ENCODE data around the gene PSG2. TPM values are rescaled to one million over a fixed set of nuclear protein-coding genes. Genes with fewer than 3 reads are reported as not detected.
"Not testable (repeated sequence)": the region's sequence is repeated elsewhere in the genome, so short reads cannot be mapped to it uniquely, and the experiment has no call there.

Gene PSG2
- total RNA-seq (not detected), polyA plus RNA-seq (not detected)

DNA sequence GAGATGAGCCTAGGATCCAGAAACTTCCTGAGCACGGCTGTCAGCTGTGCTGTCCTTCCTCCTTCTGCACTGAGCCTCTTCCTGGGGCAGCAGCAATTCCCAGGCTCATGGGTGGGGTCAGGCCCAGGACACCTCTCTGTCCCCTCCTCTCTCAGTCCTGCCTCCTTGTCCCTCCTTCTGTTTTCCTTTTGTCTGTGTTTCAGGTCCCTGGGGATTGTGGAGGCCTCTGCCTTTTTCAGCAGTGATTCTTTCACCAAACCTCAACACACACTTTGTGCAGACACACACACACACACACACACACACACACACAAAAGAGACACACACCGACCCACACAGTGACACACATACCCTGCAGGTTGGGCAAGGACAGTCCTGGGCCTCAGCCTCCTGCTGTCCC lies at the start of gene PSG2:
PSG2 (minus strand) TSS at position 101 of the 400 bp plus-strand sequence. CDS start 132 bp downstream, outside the sequence.
- DNase-seq; H3K4me3 ChIP-seq; H3K27me3 ChIP-seq; H3K36me3 ChIP-seq; intact Hi-C loops (cut with DNase I); FAIRE-seq; ATAC-seq; H3K27ac ChIP-seq; H3K4me1 ChIP-seq; H3K9me3 ChIP-seq: not testable (repeated sequence)
- WGBS, 2 donors, result 59 to 71% methylated on average over 2 of the region's 2 CpGs

DNA sequence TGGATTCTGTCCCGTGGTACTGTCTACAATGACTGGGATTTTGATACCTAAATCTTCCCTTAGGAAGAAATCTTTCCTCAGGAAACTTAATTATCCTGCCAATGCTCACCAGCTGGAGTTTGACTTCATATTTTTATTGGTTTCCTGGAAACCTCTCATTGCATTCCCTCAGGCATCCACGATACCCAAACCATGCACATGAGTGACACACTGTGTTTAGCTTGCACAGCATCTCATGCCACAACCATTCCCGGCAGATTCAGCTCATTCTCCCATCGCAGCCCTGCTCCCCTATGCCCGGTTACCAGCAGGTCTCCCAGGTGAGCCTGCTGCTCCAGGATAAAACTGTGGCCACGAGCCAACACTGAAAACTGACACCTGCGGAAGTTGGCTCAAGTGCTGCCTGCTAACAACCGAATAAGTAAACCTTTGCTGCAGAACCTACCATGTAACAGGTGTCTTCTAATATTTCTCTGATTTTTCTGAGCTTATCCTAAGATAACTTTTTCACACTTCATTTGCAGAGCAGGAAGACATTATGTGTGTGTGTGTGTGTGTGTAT lies 48.9 kb upstream of the PSG2 start:
- 18 to 23% methylated on average over 8 of the region's 8 CpGs for WGBS, 2 donors
- H3K4me3 ChIP-seq; H3K4me1 ChIP-seq; H3K27me3 ChIP-seq; H3K36me3 ChIP-seq; H3K9me3 ChIP-seq; FAIRE-seq; intact Hi-C loops (cut with DNase I); H3K27ac ChIP-seq: not testable (repeated sequence)
- peak in 3 of 4 donors; percentile 68 to 93 (median 92) for ATAC-seq
- peak; percentile 49 to 84 (median 68) for DNase-seq

- H3K4me3 ChIP-seq; H3K27ac ChIP-seq; H3K36me3 ChIP-seq; DNase-seq; H3K9me3 ChIP-seq; H3K27me3 ChIP-seq; ATAC-seq; intact Hi-C loops (cut with DNase I); FAIRE-seq; H3K4me1 ChIP-seq: not testable (repeated sequence)
- whole genome bisulfite sequencing, 2 donors, result 56 to 79% methylated on average over 7 of the region's 7 CpGs
Measured at GRCh38 chr19:43129197-43129596, 46.7 kb upstream of the PSG2 start.

DNA sequence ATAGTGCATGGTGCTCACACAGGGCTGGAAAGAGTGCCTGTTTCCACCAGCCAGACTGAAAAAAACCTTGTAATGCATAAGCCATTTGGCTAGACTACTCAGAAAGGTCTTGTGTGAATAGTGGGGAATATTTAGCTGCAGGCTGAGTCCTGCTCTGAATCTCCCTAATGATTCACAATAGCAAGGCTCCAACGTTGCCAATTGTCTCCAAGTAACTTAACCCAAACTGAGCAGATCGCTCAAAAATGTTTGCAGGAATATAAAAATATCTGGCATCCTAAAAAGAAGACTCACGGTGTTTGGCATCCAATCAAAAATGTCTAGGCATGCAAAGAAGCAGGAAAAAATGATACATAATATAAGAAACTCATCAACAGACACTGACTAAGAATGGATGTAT lies 44.8 kb upstream of the PSG2 start:
- H3K4me1 ChIP-seq; FAIRE-seq; intact Hi-C loops (cut with DNase I): not testable (repeated sequence)

DNA sequence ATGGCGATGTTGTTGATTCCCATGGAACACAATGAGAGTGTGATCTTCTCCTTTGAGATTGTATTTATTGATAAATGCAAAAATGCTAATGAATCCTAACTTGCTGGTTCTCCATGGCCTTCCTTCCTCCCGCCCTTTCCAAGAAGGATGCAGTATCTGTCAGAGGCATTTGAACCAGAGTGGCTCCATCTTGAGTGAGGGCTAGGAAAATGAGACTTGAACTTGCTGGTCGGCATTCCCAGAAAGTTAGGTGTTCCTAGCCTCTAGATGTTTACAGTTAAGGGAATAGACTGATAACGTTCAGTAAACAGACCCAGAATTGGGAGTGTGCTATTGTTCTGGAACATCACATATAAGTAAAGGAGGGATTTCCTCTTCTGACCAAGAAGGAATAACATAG lies 44.2 kb upstream of the PSG2 start:
- no peak overlapping the region for H3K27ac ChIP-seq
- no peaks in the 10 kb centered on the region for H3K9me3 ChIP-seq
- intact Hi-C loops (cut with DNase I), result no loop called here
- no peaks in the 10 kb centered on the region for H3K36me3 ChIP-seq
- TF ChIP-seq, protein P1, sequence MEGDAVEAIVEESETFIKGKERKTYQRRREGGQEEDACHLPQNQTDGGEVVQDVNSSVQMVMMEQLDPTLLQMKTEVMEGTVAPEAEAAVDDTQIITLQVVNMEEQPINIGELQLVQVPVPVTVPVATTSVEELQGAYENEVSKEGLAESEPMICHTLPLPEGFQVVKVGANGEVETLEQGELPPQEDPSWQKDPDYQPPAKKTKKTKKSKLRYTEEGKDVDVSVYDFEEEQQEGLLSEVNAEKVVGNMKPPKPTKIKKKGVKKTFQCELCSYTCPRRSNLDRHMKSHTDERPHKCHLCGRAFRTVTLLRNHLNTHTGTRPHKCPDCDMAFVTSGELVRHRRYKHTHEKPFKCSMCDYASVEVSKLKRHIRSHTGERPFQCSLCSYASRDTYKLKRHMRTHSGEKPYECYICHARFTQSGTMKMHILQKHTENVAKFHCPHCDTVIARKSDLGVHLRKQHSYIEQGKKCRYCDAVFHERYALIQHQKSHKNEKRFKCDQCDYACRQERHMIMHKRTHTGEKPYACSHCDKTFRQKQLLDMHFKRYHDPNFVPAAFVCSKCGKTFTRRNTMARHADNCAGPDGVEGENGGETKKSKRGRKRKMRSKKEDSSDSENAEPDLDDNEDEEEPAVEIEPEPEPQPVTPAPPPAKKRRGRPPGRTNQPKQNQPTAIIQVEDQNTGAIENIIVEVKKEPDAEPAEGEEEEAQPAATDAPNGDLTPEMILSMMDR (IDR thresholded peaks at IDR 0.05), result no peak
- no peak overlapping the region for H3K4me3 ChIP-seq
- FAIRE-seq (no peak), ATAC-seq (no peak), DNase-seq (no peak)
- 44 to 58% methylated on average over 4 of the region's 4 CpGs for WGBS, 2 donors
- no peaks in the 10 kb centered on the region for H3K27me3 ChIP-seq
- no peaks in the 10 kb centered on the region for H3K4me1 ChIP-seq

More for the DNA sequence above, 44.8 kb upstream of the PSG2 start:
- not testable (repeated sequence) for H3K27ac ChIP-seq, H3K27me3 ChIP-seq, H3K36me3 ChIP-seq, H3K4me3 ChIP-seq, H3K9me3 ChIP-seq, DNase-seq, ATAC-seq
- WGBS, 2 donors, result 37 to 49% methylated on average over 3 of the region's 3 CpGs

GRCh38 chr19:43124360-43124759 lies 41.9 kb upstream of the PSG2 start:
- intact Hi-C loops (cut with DNase I), result no loop called here
- ATAC-seq, result no peak
- DNase-seq, result no peak
- no peaks in the 10 kb centered on the region for H3K27me3 ChIP-seq
- H3K27ac ChIP-seq, result no peak overlapping the region
- no peak overlapping the region for H3K4me3 ChIP-seq
- TF ChIP-seq, protein P1 (IDR thresholded peaks at IDR 0.05), result no peak
- no peaks in the 10 kb centered on the region for H3K36me3 ChIP-seq
- no peaks in the 10 kb centered on the region for H3K4me1 ChIP-seq
- no peaks in the 10 kb centered on the region for H3K9me3 ChIP-seq
- 50 to 65% methylated on average over 2 of the region's 2 CpGs for WGBS, 2 donors
- no peak for FAIRE-seq

GRCh38 chr19:43120433-43121026 lies 38.0 kb upstream of the PSG2 start:
- H3K27ac ChIP-seq; H3K36me3 ChIP-seq; H3K9me3 ChIP-seq; H3K4me1 ChIP-seq; ATAC-seq; FAIRE-seq; intact Hi-C loops (cut with DNase I); H3K4me3 ChIP-seq; H3K27me3 ChIP-seq; DNase-seq: not testable (repeated sequence)
- WGBS, 2 donors, result 47 to 61% methylated on average over 11 of the region's 11 CpGs

DNA sequence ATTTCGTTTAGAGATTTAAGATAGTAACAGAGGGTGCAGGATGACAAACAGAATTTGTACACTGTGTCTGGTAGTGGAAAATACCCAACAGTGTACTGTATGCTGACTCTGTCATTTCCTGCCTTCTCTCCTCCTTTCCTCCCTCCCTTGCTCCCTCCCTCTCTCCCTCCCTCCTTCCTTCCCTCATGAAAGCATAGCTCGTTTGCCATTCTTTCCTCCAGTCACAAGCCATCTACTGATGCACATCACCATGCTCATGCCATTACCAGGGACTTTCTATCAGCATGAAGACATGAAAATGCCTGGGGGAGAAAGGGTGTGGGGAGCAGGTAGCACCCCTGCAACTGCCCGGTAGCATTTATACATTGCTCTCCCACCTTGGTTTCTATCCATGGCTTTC lies 37.0 kb upstream of the PSG2 start:
- H3K4me1 ChIP-seq; H3K4me3 ChIP-seq; H3K36me3 ChIP-seq; intact Hi-C loops (cut with DNase I); H3K9me3 ChIP-seq; ATAC-seq; H3K27me3 ChIP-seq; DNase-seq; H3K27ac ChIP-seq; FAIRE-seq: not testable (repeated sequence)
- WGBS, 2 donors, result 39 to 41% methylated on average over 3 of the region's 3 CpGs

- H3K4me3 ChIP-seq; H3K4me1 ChIP-seq; ATAC-seq; H3K27me3 ChIP-seq; H3K9me3 ChIP-seq; intact Hi-C loops (cut with DNase I); DNase-seq; H3K27ac ChIP-seq; H3K36me3 ChIP-seq; FAIRE-seq: not testable (repeated sequence)
- 41 to 56% methylated on average over 3 of the region's 3 CpGs for WGBS, 2 donors
Measured at GRCh38 chr19:43116421-43116820, 33.9 kb upstream of the PSG2 start.

DNA sequence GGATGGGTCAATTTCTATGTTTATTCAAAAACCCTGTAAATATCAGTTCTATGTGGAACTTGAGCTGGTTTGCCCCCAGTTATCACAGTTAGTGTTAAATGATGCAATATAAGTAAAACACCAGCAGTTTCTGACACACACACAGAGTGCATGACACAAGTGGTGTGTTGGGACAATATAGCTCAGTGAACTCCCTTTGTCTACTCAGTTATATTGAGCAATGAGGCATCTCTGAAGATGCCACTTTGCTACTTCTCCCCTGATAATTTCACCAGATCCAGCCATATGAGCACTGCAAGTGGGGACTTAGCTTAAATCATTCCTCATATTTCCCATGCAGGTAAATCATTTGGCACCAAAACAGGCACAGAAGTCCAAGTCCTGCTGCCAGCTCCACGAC lies 33.0 kb upstream of the PSG2 start:
- WGBS, 2 donors, result 9 to 11% methylated on average over 1 of the region's 1 CpG
- intact Hi-C loops (cut with DNase I); H3K4me1 ChIP-seq; ATAC-seq; FAIRE-seq; DNase-seq; H3K27me3 ChIP-seq; H3K36me3 ChIP-seq; H3K27ac ChIP-seq; H3K9me3 ChIP-seq; H3K4me3 ChIP-seq: not testable (repeated sequence)

DNA sequence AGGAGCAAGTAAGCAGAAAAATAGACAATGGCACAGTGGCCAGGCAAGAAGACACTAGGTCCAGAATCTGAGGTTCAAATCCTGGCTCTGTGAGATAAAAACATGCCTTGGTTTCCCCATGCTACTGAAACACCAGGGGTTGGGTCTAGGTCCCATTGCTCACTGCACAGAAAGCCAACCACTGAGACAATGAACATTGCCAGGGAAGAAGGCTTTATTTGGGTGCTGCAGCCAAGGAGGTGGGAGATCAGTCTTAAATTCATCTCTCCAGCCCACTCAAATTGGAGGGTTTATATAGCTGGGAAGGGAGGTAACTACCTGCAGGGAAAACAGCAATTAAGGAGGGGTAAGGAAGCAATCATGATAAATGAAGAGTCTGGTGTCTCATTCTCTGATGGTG lies 32.6 kb upstream of the PSG2 start:
- H3K4me1 ChIP-seq; DNase-seq; H3K27ac ChIP-seq; intact Hi-C loops (cut with DNase I); ATAC-seq; FAIRE-seq; H3K4me3 ChIP-seq; H3K36me3 ChIP-seq; H3K27me3 ChIP-seq; H3K9me3 ChIP-seq: not testable (repeated sequence)

All from pancreas (tissue), 10 donors.